DND-41 (cell line): ENCODE results near the gene TNFAIP8.

Experiments
- EZH2 ChIP-seq: IDR thresholded peaks from 3 replicates; pipeline ENCODE4 v1.6.1; 2012; ENCODE audit warnings: borderline replicate concordance, low read depth, mild to moderate bottlenecking, moderate library complexity, low read length, inconsistent platforms; ENCODE audit not compliant: severe bottlenecking
- TF ChIP-seq, protein P1 (sequence below): IDR thresholded peaks from 2 replicates; pipeline ENCODE4 v1.5.1; 2012; ENCODE audit warnings: borderline replicate concordance, low read length, moderate library complexity, mild to moderate bottlenecking; ENCODE audit not compliant: poor library complexity, severe bottlenecking; ENCODE audit errors: extremely low read depth

- no peak for TF ChIP-seq EZH2
- TF ChIP-seq, protein P1, sequence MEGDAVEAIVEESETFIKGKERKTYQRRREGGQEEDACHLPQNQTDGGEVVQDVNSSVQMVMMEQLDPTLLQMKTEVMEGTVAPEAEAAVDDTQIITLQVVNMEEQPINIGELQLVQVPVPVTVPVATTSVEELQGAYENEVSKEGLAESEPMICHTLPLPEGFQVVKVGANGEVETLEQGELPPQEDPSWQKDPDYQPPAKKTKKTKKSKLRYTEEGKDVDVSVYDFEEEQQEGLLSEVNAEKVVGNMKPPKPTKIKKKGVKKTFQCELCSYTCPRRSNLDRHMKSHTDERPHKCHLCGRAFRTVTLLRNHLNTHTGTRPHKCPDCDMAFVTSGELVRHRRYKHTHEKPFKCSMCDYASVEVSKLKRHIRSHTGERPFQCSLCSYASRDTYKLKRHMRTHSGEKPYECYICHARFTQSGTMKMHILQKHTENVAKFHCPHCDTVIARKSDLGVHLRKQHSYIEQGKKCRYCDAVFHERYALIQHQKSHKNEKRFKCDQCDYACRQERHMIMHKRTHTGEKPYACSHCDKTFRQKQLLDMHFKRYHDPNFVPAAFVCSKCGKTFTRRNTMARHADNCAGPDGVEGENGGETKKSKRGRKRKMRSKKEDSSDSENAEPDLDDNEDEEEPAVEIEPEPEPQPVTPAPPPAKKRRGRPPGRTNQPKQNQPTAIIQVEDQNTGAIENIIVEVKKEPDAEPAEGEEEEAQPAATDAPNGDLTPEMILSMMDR = no peak
Observed at GRCh38 chr5:119363271-119363670, 7.5 kb downstream of the TNFAIP8 start.
